Astrocyte (in vitro differentiated cells and primary cell): Measurements from ENCODE around the gene APBB2. TPM values are rescaled to one million over a fixed set of nuclear protein-coding genes. Genes with fewer than 3 reads are reported as not detected.

Experiments used
- DNase-seq: peaks from one replicate; pipeline ENCODE4 v3.0.0-alpha.2; 2010; ENCODE audit warnings: low read depth
- FAIRE-seq: peaks from 2 replicates; lab custom pipeline; 2011; peaks lifted over from hg19 to GRCh38; lab: Jason Lieb, UNC
- H2AFZ ChIP-seq: 2 replicates; pipeline ENCODE4 v1.6.0; 2012; ENCODE audit warnings: low read depth, low read length, inconsistent platforms
- H3K27ac ChIP-seq: 2 replicates; pipeline ENCODE4 v1.5.1; 2011; ENCODE audit warnings: low read depth, low read length, inconsistent platforms
- H3K27me3 ChIP-seq: 2 replicates; pipeline ENCODE4 v1.6.0; 2011; ENCODE audit warnings: low read length, inconsistent platforms; ENCODE audit not compliant: insufficient read depth
- H3K36me3 ChIP-seq: 2 replicates; pipeline ENCODE4 v1.5.1; 2011; ENCODE audit warnings: low read length, inconsistent platforms; ENCODE audit not compliant: insufficient read depth
- H3K4me1 ChIP-seq: 2 replicates; pipeline ENCODE4 v1.5.1; 2011; ENCODE audit warnings: low read length, inconsistent platforms; ENCODE audit not compliant: insufficient read depth
- H3K4me2 ChIP-seq: 2 replicates; pipeline ENCODE4 v1.6.0; 2012; ENCODE audit warnings: low read length, inconsistent platforms
- H3K4me3 ChIP-seq: 2 replicates; pipeline ENCODE4 v1.5.1; 2011; ENCODE audit warnings: low read depth, mild to moderate bottlenecking, low read length, inconsistent platforms; ENCODE audit not compliant: insufficient read depth
- H3K79me2 ChIP-seq: 2 replicates; pipeline ENCODE4 v1.6.0; 2012; ENCODE audit warnings: mild to moderate bottlenecking, low read length, inconsistent platforms; ENCODE audit not compliant: insufficient read depth
- H3K9ac ChIP-seq: 2 replicates; pipeline ENCODE4 v1.6.0; 2012; ENCODE audit warnings: mild to moderate bottlenecking, low read length, inconsistent platforms
- H3K9me3 ChIP-seq: 2 replicates; pipeline ENCODE4 v1.5.1; 2012; ENCODE audit warnings: low read depth, mild to moderate bottlenecking, low read length, inconsistent platforms; ENCODE audit not compliant: insufficient read depth
- H4K20me1 ChIP-seq: 2 replicates; pipeline ENCODE4 v1.6.0; 2012; ENCODE audit warnings: low read length, inconsistent platforms; ENCODE audit not compliant: insufficient read depth
- H3K27ac Mint-ChIP-seq: one replicate; pipeline ENCODE4 v1.8.0; 2021; ENCODE audit warnings: mild to moderate bottlenecking, mixed read lengths; ENCODE audit not compliant: unreplicated experiment
- H3K27me3 Mint-ChIP-seq: one replicate; pipeline ENCODE4 v1.8.0; 2021; ENCODE audit warnings: low read depth, mixed read lengths; ENCODE audit not compliant: unreplicated experiment
- H3K36me3 Mint-ChIP-seq: one replicate; pipeline ENCODE4 v1.8.0; 2021; ENCODE audit warnings: low read depth, mixed read lengths; ENCODE audit not compliant: unreplicated experiment
- H3K4me1 Mint-ChIP-seq: one replicate; pipeline ENCODE4 v1.8.0; 2021; ENCODE audit warnings: low read depth, mixed read lengths; ENCODE audit not compliant: unreplicated experiment
- H3K4me3 Mint-ChIP-seq: one replicate; pipeline ENCODE4 v1.8.0; 2021; ENCODE audit warnings: mild to moderate bottlenecking, moderate library complexity, mixed read lengths; ENCODE audit not compliant: unreplicated experiment
- H3K9me3 Mint-ChIP-seq: one replicate; pipeline ENCODE4 v1.8.0; 2021; ENCODE audit warnings: mild to moderate bottlenecking, mixed read lengths; ENCODE audit not compliant: unreplicated experiment
- CTCF ChIP-seq: IDR thresholded peaks from 2 replicates; pipeline ENCODE4 v1.5.1; 2011; ENCODE audit warnings: low read depth, mild to moderate bottlenecking, inconsistent platforms, low read length, moderate library complexity; ENCODE audit not compliant: insufficient read depth
- EZH2 ChIP-seq: IDR thresholded peaks from 2 replicates; pipeline ENCODE4 v1.6.1; 2012; ENCODE audit warnings: mild to moderate bottlenecking, low read length, inconsistent platforms; ENCODE audit not compliant: insufficient read depth
- total RNA-seq: library from RNA; stranded (reverse); gene quantifications from 2 replicates; pipeline ENCODE4 v1.2.1, GENCODE V29; 2021

APBB2 gene
- total RNA-seq, 1 donor from 2014 or later = 173 TPM

GRCh38 chr4:41058426-41058825 is 155.9 kb downstream of the APBB2 start:
- Histone ChIP-seq H3K79me2 (peaks cover 15% of the 10 kb centered on the region), H3K9ac (no peak overlapping the region), H3K4me2 (peak overlapping the region; percentile 0), H2AFZ (no peak overlapping the region), H3K9me3 (no peaks in the 10 kb centered on the region), H4K20me1 (peaks cover 31% of the 10 kb centered on the region), H3K27ac (no peak overlapping the region), H3K36me3 (peaks cover 3% of the 10 kb centered on the region), H3K27me3 (no peaks in the 10 kb centered on the region), H3K4me1 (peaks cover 15% of the 10 kb centered on the region), H3K4me3 (no peak overlapping the region)
- H3K27me3 Mint-ChIP-seq = no peaks in the 10 kb centered on the region
- DNase-seq (peak; percentile 74), FAIRE-seq (no peak)
- peaks cover 22% of the 10 kb centered on the region for H3K36me3 Mint-ChIP-seq
- peak overlapping the region; percentile 84 for H3K27ac Mint-ChIP-seq
- peak overlapping the region; percentile 3 for H3K4me3 Mint-ChIP-seq
- H3K4me1 Mint-ChIP-seq = peaks cover 51% of the 10 kb centered on the region
- peaks cover 5% of the 10 kb centered on the region for H3K9me3 Mint-ChIP-seq
- no peak for TF ChIP-seq EZH2
- no peak for TF ChIP-seq CTCF

- no peak overlapping the region for H3K4me3 Mint-ChIP-seq
- H3K9me3 ChIP-seq = no peaks in the 10 kb centered on the region
- H2AFZ ChIP-seq = no peak overlapping the region
- H4K20me1 ChIP-seq = peaks cover 33% of the 10 kb centered on the region
- H3K27me3 Mint-ChIP-seq = no peaks in the 10 kb centered on the region
- peak overlapping the region; percentile 50 for H3K4me2 ChIP-seq
- peaks cover 5% of the 10 kb centered on the region for H3K9me3 Mint-ChIP-seq
- peaks cover 47% of the 10 kb centered on the region for H3K4me1 Mint-ChIP-seq
- H3K27me3 ChIP-seq = no peaks in the 10 kb centered on the region
- H3K27ac ChIP-seq = peak overlapping the region; percentile 40
- TF ChIP-seq CTCF (no peak), EZH2 (no peak)
- peaks cover 15% of the 10 kb centered on the region for H3K4me1 ChIP-seq
- peaks cover 22% of the 10 kb centered on the region for H3K36me3 Mint-ChIP-seq
- no peak overlapping the region for H3K9ac ChIP-seq
- no peak for FAIRE-seq
- H3K4me3 ChIP-seq = no peak overlapping the region
- DNase-seq = peak; percentile 75
- H3K36me3 ChIP-seq = peaks cover 3% of the 10 kb centered on the region
- peaks cover 11% of the 10 kb centered on the region for H3K79me2 ChIP-seq
- H3K27ac Mint-ChIP-seq = no peak overlapping the region
Measured at GRCh38 chr4:41057467-41057866, 156.9 kb downstream of the APBB2 start.

- H3K4me3 Mint-ChIP-seq = no peak overlapping the region
- no peak for FAIRE-seq
- Histone ChIP-seq H3K27ac (no peak overlapping the region), H2AFZ (no peak overlapping the region), H3K79me2 (peaks cover 29% of the 10 kb centered on the region), H3K4me3 (no peak overlapping the region), H3K4me2 (no peak overlapping the region), H3K27me3 (no peaks in the 10 kb centered on the region), H3K36me3 (peaks cover 3% of the 10 kb centered on the region), H3K9me3 (no peaks in the 10 kb centered on the region), H3K4me1 (peaks cover under 1% of the 10 kb centered on the region), H3K9ac (no peak overlapping the region), H4K20me1 (peaks cover 44% of the 10 kb centered on the region)
- peaks cover 3% of the 10 kb centered on the region for H3K9me3 Mint-ChIP-seq
- peaks cover 36% of the 10 kb centered on the region for H3K36me3 Mint-ChIP-seq
- no peak for DNase-seq
- no peak overlapping the region for H3K27ac Mint-ChIP-seq
- H3K27me3 Mint-ChIP-seq = no peaks in the 10 kb centered on the region
- peaks cover 18% of the 10 kb centered on the region for H3K4me1 Mint-ChIP-seq
- TF ChIP-seq EZH2 (no peak), CTCF (no peak)
Measured at GRCh38 chr4:41052287-41052686, 162.1 kb downstream of the APBB2 start.
